Activated naive CD4-positive, alpha-beta T cell (primary cell): ENCODE results near the gene TRIP12.
"Not testable (repeated sequence)": the region's sequence is repeated elsewhere in the genome, so short reads cannot be mapped to it uniquely, and the experiment has no call there.

Experiments
- DNase-seq, 4 experiments: peaks; one replicate each; lab custom pipeline; 2025; lab: John Stamatoyannopoulos, UW

TRIP12 gene

GRCh38 chr2:229920011-229920641 is 1.7 kb downstream of the TRIP12 start:
- peak in 3 of 4 experiments; percentile 3 to 25 (median 5) for DNase-seq

GRCh38 chr2:229917793-229918192 is 4.0 kb downstream of the TRIP12 start:
- no peak for DNase-seq

GRCh38 chr2:229914171-229914570 is 7.6 kb downstream of the TRIP12 start:
- DNase-seq = no peak

- DNase-seq = no peak
Measured at GRCh38 chr2:229910832-229911412, 10.9 kb downstream of the TRIP12 start.

- no peak for DNase-seq
Measured at GRCh38 chr2:229910147-229910831, 11.5 kb downstream of the TRIP12 start.

GRCh38 chr2:229909090-229909489 is 12.7 kb downstream of the TRIP12 start:
- DNase-seq = no peak

GRCh38 chr2:229905601-229906000 is 16.2 kb downstream of the TRIP12 start:
- DNase-seq = no peak

- DNase-seq = no peak
Measured at GRCh38 chr2:229903037-229903436, 18.8 kb downstream of the TRIP12 start.

- DNase-seq = no peak
Measured at GRCh38 chr2:229901819-229902218, 20.0 kb downstream of the TRIP12 start.

- not testable (repeated sequence) for DNase-seq
Measured at GRCh38 chr2:229900514-229900913, 21.3 kb downstream of the TRIP12 start.

GRCh38 chr2:229900012-229900411 is 21.8 kb downstream of the TRIP12 start:
- DNase-seq = no peak

- DNase-seq = no peak
Measured at GRCh38 chr2:229899604-229900003, 22.2 kb downstream of the TRIP12 start.

GRCh38 chr2:229896857-229897256 is 25.0 kb downstream of the TRIP12 start:
- no peak for DNase-seq

- no peak for DNase-seq
Measured at GRCh38 chr2:229889023-229889422, 32.8 kb downstream of the TRIP12 start.

- DNase-seq = no peak
Measured at GRCh38 chr2:229888031-229888430, 33.8 kb downstream of the TRIP12 start.

- DNase-seq = no peak
Measured at GRCh38 chr2:229887441-229887840, 34.4 kb downstream of the TRIP12 start.

- no peak for DNase-seq
Measured at GRCh38 chr2:229884775-229885699, 36.8 kb downstream of the TRIP12 start.

- no peak for DNase-seq
Measured at GRCh38 chr2:229882583-229882982, 39.2 kb downstream of the TRIP12 start.

- DNase-seq = no peak
Measured at GRCh38 chr2:229880892-229881586, 40.8 kb downstream of the TRIP12 start.

GRCh38 chr2:229879191-229879950 is 42.4 kb downstream of the TRIP12 start:
- DNase-seq = no peak

GRCh38 chr2:229875549-229875948 is 46.3 kb downstream of the TRIP12 start:
- no peak for DNase-seq
